Muscle of back (tissue), 11 donors: Measurements from ENCODE around the gene PLA2G5. TPM values are rescaled to one million over a fixed set of nuclear protein-coding genes. Genes with fewer than 3 reads are reported as not detected.
"Not testable (repeated sequence)": the region's sequence is repeated elsewhere in the genome, so short reads cannot be mapped to it uniquely, and the experiment has no call there.

Experiments
- DNase-seq, 3 donors: peaks; one replicate each; pipeline versions ENCODE4 v3.0.0 to v3.0.0-alpha.2; 2013
- polyA plus RNA-seq, 10 donors: library from polyadenylated mRNA; unstranded; fragments of 120-200 nt; gene quantifications; one replicate each; pipeline ENCODE4 v1.2.1, GENCODE V29; 2013; ENCODE audit not compliant: insufficient read length in 10 of 10

Gene PLA2G5
- polyA plus RNA-seq, 10 donors, result 0.17 to 0.62 (median 0.30) TPM; not detected in 2

DNA sequence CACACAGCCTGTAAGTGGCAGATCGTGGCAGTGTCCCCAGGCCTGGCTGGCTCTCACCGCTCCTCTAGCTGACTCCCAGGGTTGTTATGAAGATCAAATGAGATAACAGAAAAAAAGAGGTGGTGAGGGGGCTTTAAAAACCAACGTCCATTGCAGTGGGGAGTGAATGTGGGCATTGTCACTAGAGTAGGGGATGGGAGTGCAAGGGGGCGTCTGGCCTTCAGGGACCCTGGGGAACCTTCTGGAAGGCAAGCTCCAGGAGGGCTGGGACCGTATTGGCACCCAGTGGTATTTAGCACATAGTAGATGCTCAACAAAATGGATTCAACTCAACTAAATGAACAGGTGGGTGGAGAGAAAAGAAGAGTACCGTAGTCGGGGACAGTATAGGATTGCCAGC is 45.9 kb downstream of the PLA2G5 start:
- no peak for DNase-seq

DNA sequence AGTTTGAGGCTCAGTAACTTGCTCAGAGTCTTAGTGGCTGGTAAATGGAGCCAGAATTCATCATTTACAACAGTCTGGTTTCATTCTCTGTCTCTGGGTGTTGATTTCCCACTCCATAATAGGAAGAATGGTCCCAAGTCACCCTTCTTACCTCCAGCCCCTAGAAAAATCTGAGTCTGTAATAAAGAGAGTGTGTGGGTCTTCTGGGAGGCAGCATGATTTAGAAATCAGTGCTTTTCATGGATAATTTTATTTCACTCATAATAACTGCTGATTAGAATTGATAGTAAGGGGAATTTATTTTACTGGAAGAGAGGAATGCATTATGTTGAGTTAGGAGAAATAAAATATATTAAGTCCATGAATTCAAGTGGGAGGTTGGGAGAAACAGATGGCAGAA is 47.2 kb downstream of the PLA2G5 start:
- no peak for DNase-seq

GRCh38 chr1:20119347-20119746 is 49.4 kb downstream of the PLA2G5 start, which contains the start of gene PLA2G2D:
TSS of gene PLA2G2D (minus strand) at chr1:20119536. CDS start at chr1:20119498, 38 bp downstream.
- no peak for DNase-seq

DNA sequence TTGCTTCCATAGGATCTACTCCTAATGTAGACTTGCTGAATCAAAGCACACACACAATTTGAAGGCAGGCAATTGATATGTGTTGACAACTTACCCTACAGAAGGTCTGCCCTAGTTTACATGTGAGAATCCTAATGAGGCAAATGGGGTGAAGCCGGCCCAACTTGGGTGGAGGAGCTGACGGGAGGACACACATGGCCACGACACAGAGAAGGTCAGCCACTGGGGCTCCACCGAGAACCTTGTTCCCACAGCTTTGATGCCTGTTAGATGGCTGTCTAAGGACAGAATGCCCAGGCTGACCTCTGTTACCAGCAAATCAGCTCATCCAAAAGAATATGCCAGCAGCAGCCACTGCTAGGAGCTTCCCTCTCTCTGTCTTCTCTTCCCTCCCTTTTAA is 50.8 kb downstream of the PLA2G5 start:
- DNase-seq, result no peak

DNA sequence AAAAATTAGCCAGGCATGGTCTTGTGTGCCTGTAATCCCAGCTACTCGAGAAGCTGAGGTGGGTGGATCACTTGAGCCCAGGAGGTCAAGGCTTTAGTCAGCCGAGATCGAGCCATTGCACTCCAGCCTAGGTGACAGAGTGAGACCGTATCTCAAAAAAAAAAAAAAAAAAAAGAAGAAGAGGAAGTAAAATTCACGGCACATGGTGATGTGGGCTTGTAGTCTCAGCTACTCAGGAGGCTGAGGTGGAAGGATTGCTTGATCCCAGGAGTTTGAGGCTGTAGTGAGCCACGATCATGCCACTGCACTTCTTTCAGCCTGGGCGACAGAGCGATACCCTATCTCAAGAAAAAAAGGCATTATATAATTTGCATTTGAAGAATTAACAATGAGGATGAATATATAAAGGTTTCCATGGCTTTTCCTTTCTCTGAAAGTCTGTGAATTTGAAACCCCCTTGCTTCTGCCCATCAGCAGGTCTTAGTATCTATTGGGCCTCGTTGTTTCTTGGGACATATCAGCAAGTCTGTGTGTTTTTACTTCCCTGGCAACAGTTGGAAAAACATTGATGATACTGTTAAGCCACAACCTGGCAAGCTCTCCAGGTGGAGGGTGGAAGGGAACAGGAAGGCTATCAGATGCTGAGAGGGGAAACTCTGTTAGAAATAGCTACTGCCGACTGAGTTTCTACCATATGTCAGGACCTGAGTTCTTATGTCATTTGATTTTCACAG is 53.9 kb downstream of the PLA2G5 start:
- no peak for DNase-seq

DNA sequence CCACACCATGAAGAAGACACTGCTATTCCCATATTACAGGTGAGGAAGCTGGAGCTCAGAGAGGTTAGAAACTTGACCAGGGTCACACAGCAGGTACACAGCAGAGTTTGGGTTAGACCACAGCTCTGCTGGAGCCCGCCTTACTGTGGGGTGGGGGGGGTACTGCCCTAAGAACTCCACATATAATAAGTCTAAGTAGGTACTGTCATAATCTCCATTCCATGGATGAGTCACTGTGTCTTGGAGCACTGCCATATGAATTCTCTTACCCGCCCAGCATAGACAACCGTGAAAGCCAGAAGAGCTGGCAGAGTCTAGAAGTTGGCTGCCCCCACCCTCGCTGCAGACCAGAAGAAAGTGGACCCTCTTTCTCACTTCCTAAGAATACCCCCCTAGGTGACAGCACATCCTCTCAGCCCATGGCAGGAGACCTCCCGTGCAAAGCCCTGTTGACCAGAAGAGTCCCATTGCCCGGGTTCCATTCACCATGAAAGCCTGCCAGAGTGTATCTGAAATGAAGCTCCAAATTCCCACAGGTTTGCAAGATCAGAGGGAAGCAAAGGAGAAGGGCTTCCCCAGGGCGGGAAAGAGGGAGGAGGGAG is 54.6 kb downstream of the PLA2G5 start:
- peak; percentile 14 to 45 (median 38) for DNase-seq

- DNase-seq, result no peak
These were observed 55.1 kb downstream of the PLA2G5 start for GRCh38 chr1:20125100-20125499.

DNA sequence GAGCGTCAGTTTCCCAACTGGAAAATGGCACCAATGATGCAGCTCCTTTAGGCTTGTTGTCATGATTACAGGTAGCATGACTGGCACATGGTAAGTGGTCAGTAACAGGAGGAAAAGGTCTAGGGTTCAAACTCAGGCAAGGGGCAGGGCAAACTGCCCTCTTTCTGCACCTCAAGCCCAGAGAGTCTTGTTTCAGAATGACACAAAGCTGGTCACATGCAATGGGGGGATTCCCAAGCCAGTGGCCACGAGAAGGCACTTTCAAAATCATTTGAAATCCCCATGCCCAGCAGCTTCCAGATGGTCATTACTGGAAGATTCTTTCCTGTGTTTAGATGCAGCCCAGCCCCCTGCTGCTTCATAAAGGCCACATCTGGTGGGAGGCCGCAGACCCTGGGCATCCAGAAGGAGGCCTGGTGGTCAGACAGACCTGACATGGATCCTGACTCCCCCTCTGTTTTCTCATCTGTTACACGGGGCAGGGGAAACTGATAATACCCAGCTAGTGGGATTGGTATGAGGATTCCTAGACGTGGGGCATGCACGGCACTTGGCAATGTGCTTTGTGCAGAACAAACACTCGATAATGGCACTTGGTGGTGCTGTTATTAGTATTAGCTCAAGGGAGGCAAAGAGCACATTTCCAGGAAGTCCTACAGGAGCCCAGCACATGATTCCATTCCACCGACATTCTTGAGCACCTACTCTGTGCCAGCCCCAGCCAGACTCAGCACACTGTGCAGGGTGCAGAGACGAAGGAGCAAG is 56.2 kb downstream of the PLA2G5 start:
- DNase-seq, result no peak

- DNase-seq, result no peak
These were observed 56.9 kb downstream of the PLA2G5 start for GRCh38 chr1:20126806-20127440.

- not testable (repeated sequence) for DNase-seq
These were observed 60.5 kb downstream of the PLA2G5 start for GRCh38 chr1:20130518-20130917.

- DNase-seq, result no peak
These were observed 65.0 kb downstream of the PLA2G5 start for GRCh38 chr1:20134995-20135394.

DNA sequence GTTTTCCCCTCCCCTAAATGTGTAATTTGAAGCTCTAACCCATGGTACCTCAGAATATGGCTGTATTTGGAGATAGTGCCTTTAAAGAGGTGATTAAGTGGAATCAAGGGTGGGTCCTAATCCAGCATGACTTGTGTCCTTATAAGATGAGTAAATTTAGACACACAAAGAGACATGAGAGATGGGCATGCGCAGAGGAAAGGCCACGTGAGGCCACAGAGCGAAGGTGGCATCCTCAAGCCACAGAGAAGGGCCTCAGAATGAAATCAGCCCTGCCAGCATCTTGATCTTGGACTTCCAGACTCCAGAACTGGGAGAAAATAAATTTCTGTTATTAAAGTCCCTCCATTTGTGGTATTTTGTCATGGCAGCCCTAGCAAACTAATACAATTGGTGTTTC is 66.3 kb downstream of the PLA2G5 start:
- no peak for DNase-seq

DNA sequence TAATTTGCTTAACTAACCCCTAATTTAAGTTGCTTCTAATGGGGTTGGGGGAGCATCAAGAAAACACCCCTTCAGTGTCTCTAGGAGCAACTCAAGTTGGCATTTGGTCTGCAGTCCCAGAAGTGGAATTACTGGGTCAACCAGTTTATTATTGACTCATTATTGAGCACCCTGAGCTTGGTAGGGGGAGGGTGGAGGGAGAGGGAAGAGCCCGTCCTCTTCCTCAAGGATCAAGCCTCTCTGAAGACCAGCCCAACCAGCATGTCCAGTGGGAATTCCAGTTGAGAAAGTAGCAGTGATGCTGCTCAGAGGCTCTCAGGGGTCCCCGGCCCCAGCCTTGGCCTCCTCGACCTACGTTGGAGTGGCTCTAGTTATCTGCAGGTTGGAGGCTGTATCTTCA is 67.1 kb downstream of the PLA2G5 start:
- no peak for DNase-seq

DNA sequence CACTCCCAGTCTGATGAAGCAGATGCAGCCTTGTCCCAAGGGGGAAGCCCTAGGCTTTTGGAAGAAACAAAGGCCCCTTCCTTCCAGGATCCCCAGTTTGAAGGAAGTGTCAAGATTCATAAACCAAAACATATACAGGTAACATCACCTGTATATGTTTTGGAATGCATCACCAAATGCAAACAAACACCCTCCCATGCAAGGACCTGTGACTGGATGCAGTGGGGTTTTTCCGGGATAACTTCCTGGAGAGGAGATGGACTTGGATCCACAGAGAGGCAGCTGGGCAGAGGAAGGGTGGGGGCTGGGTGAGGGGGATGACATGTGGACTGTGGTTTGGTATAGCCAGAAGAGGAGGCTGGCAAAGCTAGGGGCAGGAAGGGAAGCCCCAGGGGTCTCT is 67.6 kb downstream of the PLA2G5 start:
- DNase-seq, result no peak

GRCh38 chr1:20138346-20138745 is 68.4 kb downstream of the PLA2G5 start:
- no peak for DNase-seq

GRCh38 chr1:20138961-20139550 is 69.1 kb downstream of the PLA2G5 start, which contains the start of gene PLA2G2F:
TSS of gene PLA2G2F (plus strand) at chr1:20139323. CDS start at chr1:20139428, 105 bp downstream.
- DNase-seq, result no peak

GRCh38 chr1:20139776-20140612 is 70.0 kb downstream of the PLA2G5 start:
- DNase-seq, result no peak

- no peak for DNase-seq
These were observed 71.0 kb downstream of the PLA2G5 start for GRCh38 chr1:20141001-20141400.

DNA sequence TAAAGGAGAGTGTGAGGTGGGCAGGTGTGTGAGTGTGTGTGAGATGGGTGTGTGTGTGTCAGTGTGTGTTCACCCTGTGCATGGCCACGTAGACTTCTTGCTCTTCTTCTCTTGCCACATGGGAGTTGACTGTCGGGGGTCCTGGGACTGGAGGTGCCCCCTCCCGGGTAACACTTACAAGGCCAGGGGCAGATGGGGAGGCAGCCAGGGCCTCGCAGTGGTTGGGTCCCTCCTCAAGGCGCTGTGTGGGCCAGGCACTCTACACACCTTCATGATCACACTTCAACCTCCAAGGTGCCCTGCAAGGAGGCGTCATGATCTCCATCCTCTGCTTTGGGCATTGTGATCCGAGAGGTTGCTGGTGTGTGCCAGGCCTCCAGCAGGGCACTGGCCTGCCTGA is 71.5 kb downstream of the PLA2G5 start:
- DNase-seq, result no peak
